Measurements from ENCODE around the gene FANCF. TPM values are rescaled to one million over a fixed set of nuclear protein-coding genes. Genes with fewer than 3 reads are reported as not detected.

The FANCF gene
- total RNA-seq, 1 donor from 2014 or later, result 3.4 TPM

DNA sequence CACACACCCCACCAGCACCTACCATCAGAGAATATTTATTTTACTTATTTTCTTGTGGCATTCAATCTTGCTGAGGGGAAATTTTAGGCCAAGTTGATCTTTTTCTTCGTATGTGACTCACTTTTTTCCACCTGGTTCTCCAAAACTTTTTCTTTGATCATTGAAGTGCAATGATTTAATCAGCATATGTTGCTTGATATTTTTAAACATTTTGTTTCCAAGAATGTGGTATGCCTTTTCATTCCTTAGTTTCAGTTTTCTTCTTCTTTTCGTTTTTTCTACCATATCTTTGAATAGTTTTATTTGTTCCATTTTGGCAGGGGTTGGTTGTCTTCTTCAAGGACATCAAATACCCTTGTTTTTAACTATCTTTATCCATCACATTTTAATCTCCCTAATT lies 28.6 kb downstream of the FANCF start:
- H3K27ac ChIP-seq, result no peak overlapping the region
- H3K27me3 ChIP-seq, result no peaks in the 10 kb centered on the region
- no peak for DNase-seq (ENCODE audit: extremely low spot score in 2 of 2)
- no peaks in the 10 kb centered on the region for H3K36me3 ChIP-seq
- no peak overlapping the region for H3K4me3 ChIP-seq
- intact Hi-C loops (cut with DNase I), result no loop called here
- TF ChIP-seq CTCF (IDR thresholded peaks at IDR 0.05), result no peak
- TF ChIP-seq POLR2AphosphoS5 (IDR thresholded peaks at IDR 0.05; ENCODE audit: insufficient read depth in 1 of 2, low read depth in 1 of 2), result no peak
- TF ChIP-seq POLR2A (IDR thresholded peaks at IDR 0.05), result no peak
- H3K4me1 ChIP-seq, result no peaks in the 10 kb centered on the region
- H3K9me3 ChIP-seq, result no peaks in the 10 kb centered on the region

GRCh38 chr11:22584976-22585375 lies 40.6 kb downstream of the FANCF start:
- no peak overlapping the region for H3K27ac ChIP-seq
- no peaks in the 10 kb centered on the region for H3K9me3 ChIP-seq
- intact Hi-C loops (cut with DNase I), result no loop called here
- H3K4me3 ChIP-seq, result no peak overlapping the region
- no peaks in the 10 kb centered on the region for H3K4me1 ChIP-seq
- no peak for DNase-seq (ENCODE audit: extremely low spot score in 2 of 2)
- H3K36me3 ChIP-seq, result no peaks in the 10 kb centered on the region
- H3K27me3 ChIP-seq, result no peaks in the 10 kb centered on the region
- no peak for TF ChIP-seq POLR2AphosphoS5 (IDR thresholded peaks at IDR 0.05; ENCODE audit: insufficient read depth in 1 of 2, low read depth in 1 of 2)
- no peak for TF ChIP-seq POLR2A (IDR thresholded peaks at IDR 0.05)
- no peak for TF ChIP-seq CTCF (IDR thresholded peaks at IDR 0.05)

GRCh38 chr11:22583963-22584492 lies 41.6 kb downstream of the FANCF start:
- Histone ChIP-seq H3K27me3 (no peaks in the 10 kb centered on the region), H3K4me1 (no peaks in the 10 kb centered on the region), H3K4me3 (no peak overlapping the region), H3K36me3 (no peaks in the 10 kb centered on the region), H3K27ac (no peak overlapping the region), H3K9me3 (no peaks in the 10 kb centered on the region)
- no peak for DNase-seq (ENCODE audit: extremely low spot score in 2 of 2)
- intact Hi-C loops (cut with DNase I), result no loop called here
- TF ChIP-seq POLR2AphosphoS5 (IDR thresholded peaks at IDR 0.05; ENCODE audit: insufficient read depth in 1 of 2, low read depth in 1 of 2) (no peak), POLR2A (IDR thresholded peaks at IDR 0.05) (no peak), CTCF (IDR thresholded peaks at IDR 0.05) (no peak)

DNA sequence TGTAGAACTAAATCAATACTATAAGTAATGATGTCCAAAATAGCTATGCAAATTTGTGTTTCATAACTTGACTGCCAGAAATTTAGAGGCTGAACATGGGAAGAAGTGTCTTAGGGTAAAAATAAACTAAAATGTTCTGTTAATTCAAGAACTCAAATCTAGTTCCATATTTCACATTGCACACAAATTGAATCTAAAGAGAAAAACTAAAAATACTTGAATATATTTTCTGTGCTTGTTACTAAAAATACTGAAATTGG lies 43.5 kb downstream of the FANCF start:
- Histone ChIP-seq H3K4me3 (no peak overlapping the region), H3K4me1 (no peaks in the 10 kb centered on the region), H3K27ac (no peak overlapping the region), H3K36me3 (no peaks in the 10 kb centered on the region), H3K27me3 (no peaks in the 10 kb centered on the region), H3K9me3 (no peaks in the 10 kb centered on the region)
- DNase-seq (ENCODE audit: extremely low spot score in 2 of 2), result no peak
- intact Hi-C loops (cut with DNase I), result no loop called here
- no peak for TF ChIP-seq POLR2A (IDR thresholded peaks at IDR 0.05)
- TF ChIP-seq POLR2AphosphoS5 (IDR thresholded peaks at IDR 0.05; ENCODE audit: insufficient read depth in 1 of 2, low read depth in 1 of 2), result no peak
- TF ChIP-seq CTCF (IDR thresholded peaks at IDR 0.05), result no peak

DNA sequence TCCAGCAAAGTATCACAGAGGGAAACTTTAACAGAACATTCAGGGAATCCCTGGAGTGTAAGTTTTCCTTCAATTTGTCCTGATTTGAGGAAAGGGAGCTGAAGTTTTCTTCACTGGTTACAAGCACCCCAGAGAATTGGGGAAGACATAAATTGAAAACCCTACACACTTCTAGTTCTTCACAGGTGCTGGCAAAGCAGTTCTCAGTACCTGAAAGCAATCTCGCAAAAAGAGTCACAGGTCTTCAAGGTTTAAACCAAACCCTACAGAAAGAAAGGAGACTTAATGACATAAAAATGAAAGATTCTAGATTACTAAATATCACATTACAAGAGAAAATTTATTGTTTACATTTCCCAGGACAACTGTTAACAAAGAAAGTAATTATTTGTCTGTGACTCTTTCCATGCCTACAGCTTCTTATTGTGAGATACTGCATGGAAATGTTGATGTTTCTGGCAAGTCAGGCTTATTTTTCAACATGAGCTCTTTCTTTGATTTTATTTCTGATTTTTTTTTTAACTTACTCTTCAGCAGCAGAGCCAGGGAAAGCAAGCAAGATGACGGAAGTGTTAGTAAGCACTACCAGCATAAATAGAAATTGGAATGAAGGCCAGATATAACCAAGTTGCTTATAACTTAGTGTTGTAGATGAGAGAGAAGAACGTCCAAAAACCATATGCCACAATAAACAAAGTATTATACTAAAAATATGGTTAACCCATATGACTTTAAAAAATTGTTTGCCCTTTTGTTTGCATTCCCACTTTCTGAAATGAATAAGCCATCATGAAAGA lies 44.1 kb downstream of the FANCF start:
- DNase-seq (ENCODE audit: extremely low spot score in 2 of 2), result no peak
- TF ChIP-seq CTCF (IDR thresholded peaks at IDR 0.05) (no peak), POLR2AphosphoS5 (IDR thresholded peaks at IDR 0.05; ENCODE audit: insufficient read depth in 1 of 2, low read depth in 1 of 2) (no peak), POLR2A (IDR thresholded peaks at IDR 0.05) (no peak)
- H3K4me3 ChIP-seq, result no peak overlapping the region
- no peaks in the 10 kb centered on the region for H3K36me3 ChIP-seq
- no peaks in the 10 kb centered on the region for H3K4me1 ChIP-seq
- H3K9me3 ChIP-seq, result no peaks in the 10 kb centered on the region
- intact Hi-C loops (cut with DNase I), result no loop called here
- H3K27me3 ChIP-seq, result no peaks in the 10 kb centered on the region
- no peak overlapping the region for H3K27ac ChIP-seq
